OCI-LY7 (cell line): ENCODE measurements around the gene TWIST2.

Source experiments
- CTCF ChIP-seq: fragments of 200-600 bp; sonication (generic); conservative IDR thresholded peaks from 2 replicates; pipeline ENCODE4 v1.5.1; 2014; ENCODE audit warnings: mild to moderate bottlenecking, antibody characterized with exemption, low read length, moderate library complexity, mixed read lengths
- EZH2phosphoT487 ChIP-seq: fragments of 200-600 bp; sonication (generic); IDR thresholded peaks from 2 replicates; pipeline ENCODE4 v1.6.1; 2018; ENCODE audit warnings: low read depth, borderline replicate concordance, mild to moderate bottlenecking, mixed run types, antibody characterized with exemption, low read length, moderate library complexity, mixed read lengths

- TF ChIP-seq CTCF (no peak), EZH2phosphoT487 (no peak)
Observed at GRCh38 chr2:238946318-238947242, 98.7 kb downstream of the TWIST2 start.
